GM18907 (cell line): ENCODE results near the gene SH3PXD2B.

Experiments
- ATAC-seq: cut with Tn5 transposase; IDR thresholded peaks from one replicate; pipeline ENCODE4 v1.9.1; 2021; ENCODE audit warnings: mild to moderate bottlenecking, moderate library complexity; ENCODE audit not compliant: unreplicated experiment

SH3PXD2B gene

GRCh38 chr5:172453986-172454357 is 353 bp downstream of the SH3PXD2B start:
- ATAC-seq = no peak

GRCh38 chr5:172453206-172453985 is 929 bp downstream of the SH3PXD2B start:
- no peak for ATAC-seq

GRCh38 chr5:172452398-172453205 is 1.7 kb downstream of the SH3PXD2B start:
- no peak for ATAC-seq

- no peak for ATAC-seq
Measured at GRCh38 chr5:172451771-172452197, 2.5 kb downstream of the SH3PXD2B start.

- ATAC-seq = no peak
Measured at GRCh38 chr5:172450861-172451695, 3.2 kb downstream of the SH3PXD2B start.

- no peak for ATAC-seq
Measured at GRCh38 chr5:172450453-172450852, 3.9 kb downstream of the SH3PXD2B start.

GRCh38 chr5:172448999-172449398 is 5.3 kb downstream of the SH3PXD2B start:
- no peak for ATAC-seq

GRCh38 chr5:172447646-172448365 is 6.5 kb downstream of the SH3PXD2B start:
- ATAC-seq = no peak

GRCh38 chr5:172446336-172447051 is 7.8 kb downstream of the SH3PXD2B start:
- no peak for ATAC-seq

- ATAC-seq = no peak
Measured at GRCh38 chr5:172445866-172446265, 8.5 kb downstream of the SH3PXD2B start.

- ATAC-seq = no peak
Measured at GRCh38 chr5:172444626-172445365, 9.5 kb downstream of the SH3PXD2B start.

- no peak for ATAC-seq
Measured at GRCh38 chr5:172444110-172444510, 10.2 kb downstream of the SH3PXD2B start.

GRCh38 chr5:172443441-172444109 is 10.8 kb downstream of the SH3PXD2B start:
- ATAC-seq = no peak

GRCh38 chr5:172442592-172442991 is 11.7 kb downstream of the SH3PXD2B start:
- no peak for ATAC-seq

- ATAC-seq = no peak
Measured at GRCh38 chr5:172441262-172441751, 13.0 kb downstream of the SH3PXD2B start.

GRCh38 chr5:172440486-172440885 is 13.8 kb downstream of the SH3PXD2B start:
- ATAC-seq = no peak

- no peak for ATAC-seq
Measured at GRCh38 chr5:172439785-172440477, 14.4 kb downstream of the SH3PXD2B start.

- no peak for ATAC-seq
Measured at GRCh38 chr5:172438319-172438668, 16.0 kb downstream of the SH3PXD2B start.
